HepG2 (cell line): Measurements from ENCODE around the gene SLC29A1. TPM values are rescaled to one million over a fixed set of nuclear protein-coding genes. Genes with fewer than 3 reads are reported as not detected.

Source experiments
- AGO2 ChIP-seq: fragments of 200-400 bp; formaldehyde crosslinking; optimal IDR thresholded peaks from 2 replicates; pipeline ENCODE3; 2017; ENCODE audit warnings: mild to moderate bottlenecking, low read depth, low read length, moderate library complexity
- NFE2L1 ChIP-seq: sonication (generic); formaldehyde crosslinking; IDR thresholded peaks from 2 replicates; pipeline ENCODE4 v1.4.0; 2020; ENCODE audit warnings: missing genetic modification reagents, mild to moderate bottlenecking, borderline replicate concordance
- RBM22 ChIP-seq: fragments of 200-400 bp; formaldehyde crosslinking; optimal IDR thresholded peaks from 2 replicates; pipeline ENCODE3; 2017; ENCODE audit warnings: mild to moderate bottlenecking, low read length, moderate library complexity
- ZNF430 ChIP-seq: sonication (generic); formaldehyde crosslinking; IDR thresholded peaks from 2 replicates; pipeline ENCODE4 v1.9.0; 2021; ENCODE audit warnings: mild to moderate bottlenecking, missing genetic modification reagents
- ZNF720 ChIP-seq: sonication (generic); formaldehyde crosslinking; IDR thresholded peaks from 2 replicates; pipeline ENCODE4 v1.4.0; 2020; ENCODE audit warnings: missing genetic modification reagents
- ZNF75D ChIP-seq: sonication (generic); formaldehyde crosslinking; IDR thresholded peaks from 2 replicates; pipeline ENCODE4 v1.8.1; 2023; ENCODE audit warnings: missing genetic modification reagents, mild to moderate bottlenecking, borderline replicate concordance
- polyA plus RNA-seq, 8 experiments: library from polyadenylated mRNA; depleted of rRNA in 3 of 8; stranded (reverse) in 7 of 8; unstranded in 1 of 8; fragments of >200 nt; fragmentation: Illumina TruSeq in 4 of 8; extraction: Trizol in 4 of 8; gene quantifications; 2 replicates each; pipeline versions ENCODE4 v1.2.1 to v1.2.3, GENCODE V29; 2011 to 2016; ENCODE audit warnings: low read depth in 4 of 8, missing spikeins in 1 of 8, mixed read lengths in 1 of 8; ENCODE audit not compliant: insufficient read depth in 1 of 8
- total RNA-seq, 5 experiments: library from RNA; depleted of rRNA; stranded (reverse); fragments of >200 nt; fragmentation: Illumina TruSeq; extraction: Trizol; gene quantifications; 2 replicates each; pipeline ENCODE4 v1.2.3, GENCODE V29; 2016; ENCODE audit warnings: low read depth in 1 of 5
- TF ChIP-seq, protein P1 (sequence below): sonication (generic); formaldehyde crosslinking; IDR thresholded peaks from 2 replicates; pipeline ENCODE4 v1.8.1; 2023; ENCODE audit warnings: missing genetic modification reagents, mild to moderate bottlenecking, borderline replicate concordance
- TF ChIP-seq, protein P2 (sequence below): sonication (generic); formaldehyde crosslinking; IDR thresholded peaks from 2 replicates; pipeline ENCODE4 v1.4.0; 2020; ENCODE audit warnings: missing genetic modification reagents
- TF ChIP-seq, protein P3 (sequence below): sonication (generic); formaldehyde crosslinking; IDR thresholded peaks from 2 replicates; pipeline ENCODE4 v1.4.0; 2020; ENCODE audit warnings: mild to moderate bottlenecking, missing genetic modification reagents
- TF ChIP-seq, protein P4 (sequence below): fragments of 450-650 bp; IDR thresholded peaks from 2 replicates; pipeline ENCODE4 v1.6.1; 2017
- TF ChIP-seq, protein P5 (sequence below), 2 experiments: sonication (generic) in 1 of 2; formaldehyde crosslinking in 1 of 2; IDR thresholded peaks; 2 replicates each; pipeline versions ENCODE4 v1.6.1 to v1.9.0; 2014 to 2022; ENCODE audit warnings: antibody characterized with exemption in 1 of 2, borderline replicate concordance in 1 of 2, inconsistent platforms in 1 of 2, low read depth in 1 of 2, missing genetic modification reagents in 1 of 2
- TF ChIP-seq, protein P6 (sequence below): sonication (generic); formaldehyde crosslinking; IDR thresholded peaks from 2 replicates; pipeline ENCODE4 v1.5.1; 2020; ENCODE audit warnings: mild to moderate bottlenecking, missing genetic modification reagents, borderline replicate concordance

Gene SLC29A1
- total and polyA plus RNA-seq, 2 of the 13 experiments (the other 11 are each of a cell fraction or from before 2014, with no cell fraction given) = 43.2 to 106 TPM

DNA sequence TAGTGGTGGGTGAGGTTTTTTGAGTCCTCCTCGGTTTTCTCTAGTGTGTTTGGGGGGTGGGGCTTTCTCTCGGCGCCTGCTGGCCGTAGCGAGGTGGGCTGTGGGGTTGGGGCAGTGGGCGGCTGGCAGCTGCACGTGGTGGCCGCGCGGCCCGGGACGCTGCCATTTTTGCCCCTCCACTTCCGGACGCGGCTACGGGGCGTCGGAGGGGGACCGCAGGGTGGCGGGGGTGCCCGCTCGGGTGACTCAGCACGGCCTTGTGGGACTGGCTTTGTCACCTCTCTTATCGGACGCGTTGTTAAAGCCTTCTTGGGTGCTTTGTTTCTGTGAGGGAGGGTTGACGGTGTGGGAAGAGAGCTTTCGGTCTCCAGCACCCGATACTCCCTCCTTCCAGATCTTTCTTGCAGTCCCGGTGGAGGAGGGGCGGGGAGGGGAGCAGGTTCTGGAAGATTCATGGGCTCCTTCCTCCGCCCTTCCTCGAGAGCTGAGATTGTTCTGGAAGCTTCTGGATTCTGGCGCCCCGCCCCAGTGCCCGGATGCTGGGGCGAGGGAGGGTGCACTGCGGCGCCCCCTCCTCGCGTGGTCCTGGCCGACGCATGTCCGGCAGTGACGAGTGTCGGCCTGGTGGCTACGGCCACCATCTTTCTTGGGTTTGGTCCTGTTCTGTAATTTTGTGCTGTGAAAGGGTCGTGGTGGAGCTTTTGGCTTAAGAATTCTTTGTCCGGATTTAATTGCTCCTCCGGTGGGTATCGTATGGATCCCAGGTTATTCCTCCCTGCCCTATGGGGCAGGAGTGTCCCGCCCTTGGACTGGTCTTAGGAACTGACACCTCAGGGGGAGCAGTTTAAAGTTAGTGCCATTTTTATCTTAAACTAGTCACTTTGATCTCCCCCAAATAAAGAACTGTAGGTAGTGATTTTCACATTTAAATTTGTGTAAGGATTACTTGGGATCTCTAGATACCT lies 24.2 kb downstream of the SLC29A1 start (continued):
- TF ChIP-seq, protein P1, sequence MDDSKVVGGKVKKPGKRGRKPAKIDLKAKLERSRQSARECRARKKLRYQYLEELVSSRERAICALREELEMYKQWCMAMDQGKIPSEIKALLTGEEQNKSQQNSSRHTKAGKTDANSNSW (CRISPR knock-in tag) = no peak
- TF ChIP-seq ZNF430 (no peak), ZNF75D (CRISPR knock-in tag) (0 out of 2 replicates have a peak, but pooled peaks have one; percentile 65), AGO2 (peak; percentile 99), NFE2L1 (peak; percentile 94), ZNF720 (CRISPR knock-in tag) (no peak), RBM22 (peak; percentile 2)
- TF ChIP-seq, protein P2, sequence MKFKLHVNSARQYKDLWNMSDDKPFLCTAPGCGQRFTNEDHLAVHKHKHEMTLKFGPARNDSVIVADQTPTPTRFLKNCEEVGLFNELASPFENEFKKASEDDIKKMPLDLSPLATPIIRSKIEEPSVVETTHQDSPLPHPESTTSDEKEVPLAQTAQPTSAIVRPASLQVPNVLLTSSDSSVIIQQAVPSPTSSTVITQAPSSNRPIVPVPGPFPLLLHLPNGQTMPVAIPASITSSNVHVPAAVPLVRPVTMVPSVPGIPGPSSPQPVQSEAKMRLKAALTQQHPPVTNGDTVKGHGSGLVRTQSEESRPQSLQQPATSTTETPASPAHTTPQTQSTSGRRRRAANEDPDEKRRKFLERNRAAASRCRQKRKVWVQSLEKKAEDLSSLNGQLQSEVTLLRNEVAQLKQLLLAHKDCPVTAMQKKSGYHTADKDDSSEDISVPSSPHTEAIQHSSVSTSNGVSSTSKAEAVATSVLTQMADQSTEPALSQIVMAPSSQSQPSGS (CRISPR knock-in tag) = 0 out of 2 replicates have a peak, but pooled peaks have one; percentile 19
- TF ChIP-seq, protein P3, sequence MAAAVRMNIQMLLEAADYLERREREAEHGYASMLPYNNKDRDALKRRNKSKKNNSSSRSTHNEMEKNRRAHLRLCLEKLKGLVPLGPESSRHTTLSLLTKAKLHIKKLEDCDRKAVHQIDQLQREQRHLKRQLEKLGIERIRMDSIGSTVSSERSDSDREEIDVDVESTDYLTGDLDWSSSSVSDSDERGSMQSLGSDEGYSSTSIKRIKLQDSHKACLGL = peak; percentile 100; the same call in 1 of the 2 replicates
- TF ChIP-seq, protein P4, sequence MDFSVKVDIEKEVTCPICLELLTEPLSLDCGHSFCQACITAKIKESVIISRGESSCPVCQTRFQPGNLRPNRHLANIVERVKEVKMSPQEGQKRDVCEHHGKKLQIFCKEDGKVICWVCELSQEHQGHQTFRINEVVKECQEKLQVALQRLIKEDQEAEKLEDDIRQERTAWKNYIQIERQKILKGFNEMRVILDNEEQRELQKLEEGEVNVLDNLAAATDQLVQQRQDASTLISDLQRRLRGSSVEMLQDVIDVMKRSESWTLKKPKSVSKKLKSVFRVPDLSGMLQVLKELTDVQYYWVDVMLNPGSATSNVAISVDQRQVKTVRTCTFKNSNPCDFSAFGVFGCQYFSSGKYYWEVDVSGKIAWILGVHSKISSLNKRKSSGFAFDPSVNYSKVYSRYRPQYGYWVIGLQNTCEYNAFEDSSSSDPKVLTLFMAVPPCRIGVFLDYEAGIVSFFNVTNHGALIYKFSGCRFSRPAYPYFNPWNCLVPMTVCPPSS = no peak
- TF ChIP-seq, protein P5, sequence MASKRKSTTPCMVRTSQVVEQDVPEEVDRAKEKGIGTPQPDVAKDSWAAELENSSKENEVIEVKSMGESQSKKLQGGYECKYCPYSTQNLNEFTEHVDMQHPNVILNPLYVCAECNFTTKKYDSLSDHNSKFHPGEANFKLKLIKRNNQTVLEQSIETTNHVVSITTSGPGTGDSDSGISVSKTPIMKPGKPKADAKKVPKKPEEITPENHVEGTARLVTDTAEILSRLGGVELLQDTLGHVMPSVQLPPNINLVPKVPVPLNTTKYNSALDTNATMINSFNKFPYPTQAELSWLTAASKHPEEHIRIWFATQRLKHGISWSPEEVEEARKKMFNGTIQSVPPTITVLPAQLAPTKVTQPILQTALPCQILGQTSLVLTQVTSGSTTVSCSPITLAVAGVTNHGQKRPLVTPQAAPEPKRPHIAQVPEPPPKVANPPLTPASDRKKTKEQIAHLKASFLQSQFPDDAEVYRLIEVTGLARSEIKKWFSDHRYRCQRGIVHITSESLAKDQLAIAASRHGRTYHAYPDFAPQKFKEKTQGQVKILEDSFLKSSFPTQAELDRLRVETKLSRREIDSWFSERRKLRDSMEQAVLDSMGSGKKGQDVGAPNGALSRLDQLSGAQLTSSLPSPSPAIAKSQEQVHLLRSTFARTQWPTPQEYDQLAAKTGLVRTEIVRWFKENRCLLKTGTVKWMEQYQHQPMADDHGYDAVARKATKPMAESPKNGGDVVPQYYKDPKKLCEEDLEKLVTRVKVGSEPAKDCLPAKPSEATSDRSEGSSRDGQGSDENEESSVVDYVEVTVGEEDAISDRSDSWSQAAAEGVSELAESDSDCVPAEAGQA (IDR thresholded peaks at IDR 0.05; ENCODE audit: low read depth) = 0 out of 2 replicates have a peak, but pooled peaks have one; percentile 53
- TF ChIP-seq, protein P5 (CRISPR knock-in tag; IDR thresholded peaks at IDR 0.05; ENCODE audit: borderline replicate concordance) = no peak
- TF ChIP-seq, protein P6, sequence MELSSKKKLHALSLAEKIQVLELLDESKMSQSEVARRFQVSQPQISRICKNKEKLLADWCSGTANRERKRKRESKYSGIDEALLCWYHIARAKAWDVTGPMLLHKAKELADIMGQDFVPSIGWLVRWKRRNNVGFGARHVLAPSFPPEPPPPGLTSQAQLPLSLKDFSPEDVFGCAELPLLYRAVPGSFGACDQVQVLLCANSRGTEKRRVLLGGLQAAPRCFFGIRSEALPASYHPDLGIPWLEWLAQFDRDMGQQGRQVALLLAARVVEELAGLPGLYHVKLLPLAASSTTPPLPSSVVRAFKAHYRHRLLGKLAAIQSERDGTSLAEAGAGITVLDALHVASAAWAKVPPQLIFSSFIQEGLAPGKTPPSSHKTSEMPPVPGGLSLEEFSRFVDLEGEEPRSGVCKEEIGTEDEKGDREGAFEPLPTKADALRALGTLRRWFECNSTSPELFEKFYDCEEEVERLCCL = 0 out of 2 replicates have a peak, but pooled peaks have one; percentile 15
